GM19043 (cell line): ENCODE measurements around the gene IL1R1.
"Not testable (repeated sequence)": the region's sequence is repeated elsewhere in the genome, so short reads cannot be mapped to it uniquely, and the experiment has no call there.

Experiments
- ATAC-seq: cut with Tn5 transposase; IDR thresholded peaks from one replicate; pipeline ENCODE4 v1.9.1; 2021; ENCODE audit warnings: low read depth; ENCODE audit not compliant: unreplicated experiment

IL1R1 gene

DNA sequence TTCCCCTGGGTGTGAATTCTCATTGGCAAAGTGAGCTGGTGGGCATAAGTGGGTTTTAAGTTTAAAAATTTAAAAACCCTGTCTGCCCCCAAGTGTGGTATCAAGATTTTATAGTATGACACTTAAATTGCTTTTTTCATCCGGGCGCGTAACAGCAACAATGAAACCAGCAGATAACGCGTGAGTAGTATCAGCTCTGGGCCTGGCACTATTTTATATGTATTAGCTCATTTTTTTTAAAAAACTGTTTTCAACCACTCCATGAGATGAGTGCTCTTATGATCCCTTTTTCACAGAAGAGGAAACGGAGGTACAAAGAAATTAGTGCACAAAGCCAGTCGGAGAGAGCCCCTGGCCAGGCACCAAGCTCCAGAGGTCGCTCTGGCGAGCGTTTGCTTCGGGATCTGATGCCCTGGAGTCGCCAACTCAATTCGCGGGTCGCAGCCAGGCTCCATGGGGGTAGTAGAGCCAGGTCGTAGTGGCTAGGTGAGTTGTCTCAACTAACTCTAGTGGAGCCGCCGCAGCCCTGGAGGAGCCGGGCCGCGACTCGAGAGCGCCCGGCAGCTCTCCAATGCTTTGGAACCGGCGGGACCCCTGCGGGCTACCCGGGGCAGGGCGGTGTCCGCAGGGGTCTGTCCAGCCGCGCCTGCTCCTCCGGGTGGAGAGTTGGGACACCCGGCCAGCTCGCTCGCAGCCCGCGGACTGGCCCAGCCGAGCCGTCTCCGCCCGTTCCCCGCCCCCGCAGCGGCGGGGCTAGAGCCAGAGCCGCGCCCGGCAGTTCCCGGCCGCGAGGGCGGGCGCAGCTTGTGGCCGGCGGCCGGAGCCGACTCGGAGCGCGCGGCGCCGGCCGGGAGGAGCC, at the start of gene IL1R1:
Gene IL1R1 (plus strand): TSS at position 777 of the 859 bp plus-strand sequence. CDS start 14,979 bp downstream, outside the sequence.
- ATAC-seq = no peak

DNA sequence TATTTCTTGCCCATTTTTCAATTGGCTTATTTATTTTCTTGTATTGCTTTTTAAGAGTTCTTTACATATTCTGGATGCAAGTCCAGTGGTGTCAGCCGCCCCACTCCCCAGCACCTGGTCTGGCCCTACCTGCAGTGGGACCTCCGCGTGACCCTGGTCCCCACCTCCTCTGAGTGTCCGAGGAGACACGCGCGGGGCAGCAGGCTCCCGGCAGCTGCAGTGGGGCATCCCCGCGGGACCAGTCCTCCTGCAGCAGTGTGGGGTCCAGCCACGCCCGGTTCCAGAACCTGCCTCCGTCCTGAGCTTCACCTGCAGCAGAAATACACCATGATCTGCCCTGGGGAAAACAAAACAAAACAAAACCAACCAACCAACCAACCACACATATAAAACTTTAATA, 48.9 kb upstream of the IL1R1 start:
- ATAC-seq = no peak

- no peak for ATAC-seq
These were observed 47.6 kb upstream of the IL1R1 start for GRCh38 chr2:102094917-102095316.

GRCh38 chr2:102096103-102096502, 46.4 kb upstream of the IL1R1 start:
- ATAC-seq = no peak

DNA sequence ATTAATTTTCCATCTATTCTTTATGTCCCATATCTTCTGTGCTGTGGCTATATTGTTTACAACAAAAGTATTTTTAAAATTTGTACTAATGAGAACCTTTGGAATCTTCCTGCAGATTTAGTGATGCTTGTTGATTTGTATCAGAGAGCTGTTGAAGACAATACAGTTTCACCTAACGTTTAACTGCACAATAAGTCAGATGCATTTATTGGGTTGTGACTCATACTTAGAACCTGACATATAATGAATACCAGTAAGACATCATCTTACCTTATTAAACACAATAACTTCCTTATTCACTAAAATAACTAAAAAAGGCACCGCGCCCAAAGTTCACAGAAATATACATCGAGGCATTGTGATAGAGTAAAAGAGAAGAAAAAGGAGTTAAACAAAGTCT, 43.8 kb upstream of the IL1R1 start:
- ATAC-seq = no peak

DNA sequence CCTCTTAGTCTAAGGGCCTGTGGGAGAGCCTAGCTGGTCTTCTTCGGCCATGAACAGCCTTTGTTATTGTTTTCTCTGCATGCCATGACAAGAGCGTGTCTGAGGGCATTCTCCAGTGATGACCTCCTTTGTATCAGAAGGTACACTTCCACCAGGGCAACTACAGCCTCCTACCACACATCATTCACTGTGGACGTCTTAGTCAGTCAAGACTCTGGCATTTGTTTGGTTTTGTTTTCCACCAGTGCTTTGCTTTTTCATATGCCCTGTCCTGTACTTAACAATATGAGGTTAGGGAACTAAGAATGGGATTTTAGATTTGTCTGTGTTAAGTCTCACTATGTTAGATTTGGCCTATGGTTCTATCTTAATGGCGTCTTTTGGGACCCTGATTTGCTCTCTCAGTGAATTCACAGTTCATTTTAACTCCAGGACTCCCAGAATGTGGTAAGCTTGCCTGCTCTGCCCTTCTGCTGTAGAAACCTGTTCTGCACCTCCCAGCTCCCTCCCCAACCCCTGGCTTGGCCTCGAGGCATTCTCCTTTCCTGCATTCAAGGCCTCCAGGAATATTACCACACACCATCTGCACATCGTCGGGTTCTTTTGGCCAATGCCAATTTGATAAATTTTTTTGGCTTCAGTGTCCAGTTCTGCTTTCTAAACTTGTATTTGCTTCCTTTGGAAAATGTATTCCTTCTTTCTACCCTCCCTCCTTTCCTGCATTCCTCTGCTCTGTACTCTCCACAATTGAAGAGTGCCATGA, 42.8 kb upstream of the IL1R1 start:
- no peak for ATAC-seq

DNA sequence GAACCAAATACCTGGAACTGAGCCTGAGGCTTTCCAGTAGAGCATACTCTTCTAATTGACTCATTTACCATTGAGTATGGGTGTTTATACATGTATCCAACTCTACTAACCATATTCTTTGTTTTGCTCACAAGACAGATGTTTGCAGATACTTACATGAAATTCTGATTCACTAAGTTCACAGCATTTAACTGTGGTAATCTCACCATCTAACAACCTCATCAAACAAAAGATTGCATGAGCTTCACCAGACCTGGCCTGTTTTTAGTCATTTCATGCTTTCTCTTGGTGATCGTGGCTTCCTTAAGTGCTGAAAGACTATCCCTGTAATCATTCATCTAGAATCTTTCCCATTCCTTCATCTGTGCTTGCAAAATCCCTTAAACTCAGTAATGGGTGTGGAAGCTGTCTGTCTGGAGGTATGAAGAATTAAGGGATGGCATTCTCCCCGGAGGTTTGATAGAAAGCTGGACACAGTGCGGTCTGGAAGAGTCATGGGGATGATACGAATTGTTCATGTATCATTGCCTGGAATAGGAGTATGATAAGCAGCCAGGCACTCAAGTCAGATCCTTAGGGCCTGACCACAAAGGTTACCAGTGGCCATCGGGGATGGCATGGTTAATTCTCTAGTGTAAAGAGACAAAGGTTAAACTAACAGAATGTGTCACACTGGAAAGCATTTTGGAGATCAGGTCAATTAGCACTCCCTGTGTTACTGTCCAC, 42.0 kb upstream of the IL1R1 start:
- ATAC-seq = no peak

DNA sequence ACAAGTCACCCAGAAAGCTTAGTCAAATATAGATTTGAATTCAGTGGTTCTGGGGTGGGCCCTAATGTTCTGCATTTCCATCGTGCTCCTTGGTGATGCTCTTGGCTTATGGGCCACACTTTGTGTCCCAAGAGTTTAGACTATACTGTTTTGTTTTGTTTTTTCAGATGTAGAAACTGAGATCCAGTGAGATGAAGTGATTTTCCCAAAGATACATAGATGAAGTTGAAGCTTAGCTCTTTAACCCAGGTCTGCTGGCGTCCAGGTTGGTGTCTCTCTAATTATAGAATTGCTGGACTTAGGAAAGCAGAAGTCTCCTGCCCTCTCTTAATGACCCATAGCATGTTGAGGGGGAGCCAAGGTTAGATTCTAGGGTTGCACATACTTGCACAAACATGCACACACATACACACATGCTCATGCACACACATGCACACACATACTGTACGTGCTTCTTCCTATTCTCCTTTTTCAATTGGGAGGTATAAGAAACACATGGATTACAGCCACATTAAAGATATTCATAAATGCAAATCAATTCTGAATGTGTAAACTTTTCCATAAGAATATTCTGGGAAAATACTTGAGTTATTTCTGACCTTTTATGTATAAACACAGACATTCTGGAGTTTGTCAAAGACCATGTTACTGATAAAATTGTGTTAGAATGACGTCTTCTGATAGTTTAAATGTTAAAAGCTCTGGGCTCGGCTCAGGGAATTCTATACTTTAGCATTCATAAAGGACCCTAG, 41.3 kb upstream of the IL1R1 start:
- no peak for ATAC-seq

GRCh38 chr2:102101849-102102635, 40.5 kb upstream of the IL1R1 start:
- no peak for ATAC-seq

- not testable (repeated sequence) for ATAC-seq
These were observed 40.0 kb upstream of the IL1R1 start for GRCh38 chr2:102102636-102102948.

GRCh38 chr2:102103284-102103683, 39.3 kb upstream of the IL1R1 start:
- no peak for ATAC-seq

- peak; percentile 87 for ATAC-seq
These were observed 38.3 kb upstream of the IL1R1 start for GRCh38 chr2:102103992-102104871.

DNA sequence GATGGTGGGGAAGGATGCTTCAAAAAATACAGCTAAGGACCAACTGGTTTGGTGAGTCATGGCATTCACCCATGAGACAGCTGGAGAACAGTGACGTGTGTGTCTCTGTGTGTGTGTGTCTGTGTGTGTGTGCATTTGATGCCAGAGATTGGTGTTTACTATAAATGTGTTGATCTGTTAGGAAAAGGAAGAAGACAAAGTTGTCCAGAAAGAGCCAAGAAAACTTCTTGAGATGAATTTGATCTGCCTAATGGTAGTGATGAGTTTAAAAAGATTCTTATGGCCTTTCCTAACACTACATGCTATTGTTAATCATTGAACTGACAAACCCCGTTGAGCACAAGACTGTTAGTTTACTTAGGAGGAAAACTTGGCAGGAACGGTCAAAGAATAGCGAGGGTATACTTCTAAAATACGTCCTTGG, 36.4 kb upstream of the IL1R1 start:
- no peak for ATAC-seq

DNA sequence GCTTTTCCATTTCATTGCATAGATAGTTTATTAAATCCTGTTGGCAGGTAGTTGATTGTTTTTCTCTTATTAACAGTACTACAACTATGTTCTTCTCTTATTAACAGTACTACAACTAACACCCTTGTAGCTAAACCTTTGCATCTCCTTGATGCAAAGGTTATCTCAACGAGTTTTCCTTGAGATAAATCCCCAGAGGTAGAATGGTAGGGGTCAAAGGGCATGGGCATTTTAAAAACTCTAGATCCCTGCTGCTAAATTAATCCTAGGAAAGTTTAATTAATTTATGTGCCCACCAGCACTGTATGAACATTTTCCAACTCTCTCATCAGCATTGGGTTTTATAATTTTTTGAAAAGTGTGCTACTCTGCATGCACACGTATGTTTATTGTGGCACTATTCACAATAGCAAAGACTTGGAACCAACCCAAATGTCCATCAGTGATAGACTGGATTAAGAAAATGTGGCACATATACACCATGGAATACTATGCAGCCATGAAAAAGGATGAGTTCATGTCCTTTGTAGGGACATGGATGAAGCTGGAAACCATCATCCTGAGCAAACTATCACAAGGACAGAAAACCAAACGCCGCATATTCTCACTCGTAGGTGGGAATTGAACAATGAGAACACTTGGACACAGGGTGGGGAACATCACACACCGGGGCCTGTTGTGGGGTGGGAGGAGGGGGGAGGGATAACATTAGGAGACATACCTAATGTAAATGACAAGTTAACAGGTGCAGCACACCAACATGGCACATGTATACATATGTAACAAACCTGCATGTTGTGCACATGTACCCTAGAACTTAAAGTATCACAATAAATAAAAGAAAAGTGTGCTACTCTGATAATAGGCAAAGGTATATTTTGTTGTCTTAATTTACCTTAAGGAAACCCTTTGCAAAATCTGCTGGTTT, 35.5 kb upstream of the IL1R1 start:
- ATAC-seq = not testable (repeated sequence)

DNA sequence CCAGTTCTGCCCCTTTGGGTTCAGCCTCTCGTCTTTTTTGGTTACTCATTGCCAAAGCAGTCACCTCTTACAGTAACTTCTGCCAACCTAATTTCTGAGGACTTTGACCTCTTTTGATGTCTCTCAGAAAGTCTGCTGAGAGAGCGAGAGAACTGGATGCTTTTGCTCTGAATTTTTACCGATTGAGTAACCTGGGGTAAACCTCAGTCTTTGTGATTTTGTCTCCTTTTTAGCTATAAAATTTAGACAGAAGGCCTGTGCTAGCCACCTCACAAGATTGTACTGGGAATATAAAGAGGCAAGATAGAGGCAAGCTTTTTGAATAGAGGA, 34.8 kb upstream of the IL1R1 start:
- ATAC-seq = no peak

GRCh38 chr2:102109016-102109415, 33.5 kb upstream of the IL1R1 start:
- no peak for ATAC-seq

GRCh38 chr2:102110171-102110570, 32.4 kb upstream of the IL1R1 start:
- ATAC-seq = no peak
